ENCODE measurements around the gene FGF5.

- TF ChIP-seq, protein P1, sequence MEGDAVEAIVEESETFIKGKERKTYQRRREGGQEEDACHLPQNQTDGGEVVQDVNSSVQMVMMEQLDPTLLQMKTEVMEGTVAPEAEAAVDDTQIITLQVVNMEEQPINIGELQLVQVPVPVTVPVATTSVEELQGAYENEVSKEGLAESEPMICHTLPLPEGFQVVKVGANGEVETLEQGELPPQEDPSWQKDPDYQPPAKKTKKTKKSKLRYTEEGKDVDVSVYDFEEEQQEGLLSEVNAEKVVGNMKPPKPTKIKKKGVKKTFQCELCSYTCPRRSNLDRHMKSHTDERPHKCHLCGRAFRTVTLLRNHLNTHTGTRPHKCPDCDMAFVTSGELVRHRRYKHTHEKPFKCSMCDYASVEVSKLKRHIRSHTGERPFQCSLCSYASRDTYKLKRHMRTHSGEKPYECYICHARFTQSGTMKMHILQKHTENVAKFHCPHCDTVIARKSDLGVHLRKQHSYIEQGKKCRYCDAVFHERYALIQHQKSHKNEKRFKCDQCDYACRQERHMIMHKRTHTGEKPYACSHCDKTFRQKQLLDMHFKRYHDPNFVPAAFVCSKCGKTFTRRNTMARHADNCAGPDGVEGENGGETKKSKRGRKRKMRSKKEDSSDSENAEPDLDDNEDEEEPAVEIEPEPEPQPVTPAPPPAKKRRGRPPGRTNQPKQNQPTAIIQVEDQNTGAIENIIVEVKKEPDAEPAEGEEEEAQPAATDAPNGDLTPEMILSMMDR (IDR thresholded peaks at IDR 0.05): no peak
- TF ChIP-seq POLR2AphosphoS5 (IDR thresholded peaks at IDR 0.05): no peak
- TF ChIP-seq EP300 (IDR thresholded peaks at IDR 0.05; ENCODE audit: low read depth): no peak
- no peak for TF ChIP-seq POLR2A (IDR thresholded peaks at IDR 0.05)
These were observed 11.0 kb upstream of the FGF5 start for GRCh38 chr4:80255329-80256095.

Data from transverse colon (tissue), 4 donors.